ENCODE measurements around the gene TCHP.

The TCHP gene

GRCh38 chr12:109934026-109934425, 34.0 kb downstream of the TCHP start:
- no peak for DNase-seq

- DNase-seq = no peak
Observed at GRCh38 chr12:109937371-109937770, 37.3 kb downstream of the TCHP start.

DNA sequence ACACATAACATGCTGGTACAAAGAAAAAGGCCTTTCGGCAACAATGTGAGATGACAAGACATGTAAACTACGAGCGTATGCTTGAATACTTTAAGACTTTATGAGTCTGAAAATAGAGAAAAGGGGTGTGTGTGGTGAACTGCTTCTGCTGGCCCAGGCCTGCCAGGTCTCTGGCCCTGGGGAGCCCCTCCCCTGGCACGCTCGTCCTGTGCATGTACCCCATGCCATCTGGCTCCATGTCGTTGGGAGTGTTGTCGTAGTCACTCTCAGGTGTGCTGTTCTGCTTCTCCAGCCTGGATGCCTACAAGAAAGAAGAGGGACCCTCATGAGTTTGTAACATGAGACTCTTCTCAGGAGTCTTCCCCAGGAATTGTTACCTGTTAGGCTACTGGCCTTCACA, 38.9 kb downstream of the TCHP start:
- no peak for DNase-seq

DNA sequence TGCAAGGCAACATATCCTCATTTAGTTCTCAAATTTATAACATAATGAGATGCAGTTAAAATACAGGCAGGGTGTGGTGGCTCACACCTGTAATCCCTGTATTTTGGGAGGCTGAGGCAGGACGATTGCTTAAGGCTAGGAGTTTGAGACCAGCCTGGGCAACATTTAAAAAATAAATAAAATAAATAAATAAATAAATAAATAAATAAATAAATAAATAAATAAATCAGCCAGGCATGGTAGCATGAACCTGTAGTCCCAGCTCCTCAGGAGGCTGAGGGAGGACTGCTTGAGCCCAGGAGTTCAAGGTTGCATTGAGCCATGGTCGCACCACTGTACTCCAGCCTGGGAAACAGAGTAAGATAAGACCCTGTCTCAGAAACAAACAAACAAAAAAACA, 39.4 kb downstream of the TCHP start:
- no peak for DNase-seq

DNA sequence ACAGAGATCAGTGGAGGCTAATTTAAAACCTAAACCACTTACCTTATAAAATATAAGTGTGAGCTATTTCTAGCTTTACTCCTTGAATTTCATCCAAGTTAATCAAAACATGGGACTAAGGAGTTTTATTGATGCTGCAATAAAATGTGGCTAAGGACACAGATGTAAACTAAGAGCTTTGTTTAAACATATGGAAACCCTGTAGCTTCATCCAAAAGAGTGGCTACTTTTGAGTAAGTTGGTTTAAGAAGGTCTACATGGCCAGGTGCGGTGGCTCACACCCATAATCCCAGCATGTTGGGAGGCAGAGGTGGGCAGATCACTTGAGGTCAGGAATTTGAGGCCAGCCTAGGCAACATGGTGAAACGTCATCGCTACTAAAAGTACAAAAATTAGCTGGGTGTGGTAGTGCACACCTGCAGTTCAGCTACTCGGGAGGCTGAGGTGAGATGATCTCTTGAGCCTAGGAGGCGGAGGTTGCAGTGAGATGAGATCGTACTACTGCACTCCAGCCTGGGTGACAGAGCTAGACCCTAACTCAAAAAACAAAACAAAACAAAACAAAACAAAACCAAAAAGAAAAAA, 40.4 kb downstream of the TCHP start:
- DNase-seq = no peak

DNA sequence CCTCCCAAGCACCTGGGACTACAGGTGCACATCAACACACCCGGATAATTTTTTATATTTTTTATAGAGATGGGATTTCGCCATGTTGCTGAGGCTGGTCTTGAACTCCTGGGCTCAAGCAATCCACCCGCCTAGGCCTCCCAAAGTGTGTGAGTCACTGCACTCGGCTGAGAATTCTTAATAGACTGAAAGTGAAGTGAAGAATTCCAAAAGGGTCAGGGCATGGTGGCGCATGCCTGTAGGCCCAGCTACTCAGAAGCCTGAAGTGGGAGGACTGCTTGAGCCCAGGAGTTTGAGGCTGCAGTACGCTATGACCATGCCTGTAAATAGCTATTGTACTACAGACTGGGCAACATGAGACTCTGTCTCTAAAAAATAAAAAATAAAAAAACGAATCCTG, 43.7 kb downstream of the TCHP start:
- no peak for DNase-seq

- peak; percentile 44 for DNase-seq
Observed at GRCh38 chr12:109944561-109945359, 44.7 kb downstream of the TCHP start.

DNA sequence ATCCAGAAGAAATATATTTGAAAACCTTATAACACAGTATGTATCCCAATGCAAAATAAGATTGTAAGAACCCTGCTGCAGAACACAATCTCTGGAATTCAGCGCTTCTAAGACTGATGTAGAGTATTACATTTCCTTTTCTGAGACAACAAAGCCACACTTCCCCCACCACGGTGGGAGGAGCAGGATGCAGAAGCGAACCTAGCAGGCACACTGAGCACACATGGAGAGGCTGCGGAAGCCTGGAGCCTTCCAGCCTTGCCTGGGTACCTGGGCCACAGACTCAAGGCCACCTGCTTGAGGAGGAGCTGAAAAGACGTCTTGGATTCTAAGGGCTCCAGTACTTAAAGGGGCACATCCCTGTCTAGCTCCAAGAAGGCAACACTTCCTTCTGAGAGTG, 46.4 kb downstream of the TCHP start:
- DNase-seq = peak; percentile 28

DNA sequence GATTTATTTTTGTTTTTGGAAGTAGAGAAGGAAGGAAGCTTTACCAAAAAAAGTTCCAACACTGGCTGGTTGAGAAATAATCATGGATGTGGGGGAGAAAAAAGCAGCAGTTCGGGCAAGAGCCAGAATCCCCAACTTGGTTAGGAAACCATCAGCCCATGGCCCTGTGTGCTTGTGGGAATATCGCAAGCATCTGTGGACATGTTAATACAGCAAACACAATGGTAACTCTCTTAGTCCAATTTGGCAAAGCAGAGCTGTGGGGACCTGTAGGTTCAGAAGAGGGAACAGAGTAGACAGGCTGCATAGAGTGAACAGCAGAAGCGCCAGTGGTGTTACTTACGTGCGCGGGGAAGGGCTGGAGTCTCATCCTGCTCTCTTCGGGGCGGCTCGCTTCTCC, 46.8 kb downstream of the TCHP start:
- no peak for DNase-seq

- no peak for DNase-seq
Observed at GRCh38 chr12:109947521-109947920, 47.4 kb downstream of the TCHP start.

- DNase-seq = no peak
Observed at GRCh38 chr12:109948368-109948767, 48.3 kb downstream of the TCHP start.

DNA sequence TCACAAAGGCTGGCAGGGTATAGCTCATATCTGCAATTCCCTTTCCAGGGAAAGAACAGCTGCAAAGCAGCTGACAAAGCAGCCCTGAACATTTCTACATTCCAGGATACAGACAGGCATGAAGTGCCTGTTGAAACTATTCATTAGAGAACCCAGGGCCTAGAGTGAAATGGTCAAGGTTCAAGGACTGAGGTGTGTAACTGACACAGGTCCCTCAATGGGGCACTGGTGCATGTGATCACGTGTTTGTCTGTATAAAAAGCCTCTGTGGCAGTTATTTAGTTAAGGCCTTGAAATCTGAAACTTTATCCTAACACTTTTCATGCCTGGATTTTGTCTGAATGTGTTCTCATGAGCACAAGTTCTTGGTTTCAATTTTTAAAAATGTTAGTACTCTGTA, 49.0 kb downstream of the TCHP start:
- DNase-seq = peak; percentile 25

- DNase-seq = no peak
Observed at GRCh38 chr12:109950625-109951024, 50.6 kb downstream of the TCHP start.

DNA sequence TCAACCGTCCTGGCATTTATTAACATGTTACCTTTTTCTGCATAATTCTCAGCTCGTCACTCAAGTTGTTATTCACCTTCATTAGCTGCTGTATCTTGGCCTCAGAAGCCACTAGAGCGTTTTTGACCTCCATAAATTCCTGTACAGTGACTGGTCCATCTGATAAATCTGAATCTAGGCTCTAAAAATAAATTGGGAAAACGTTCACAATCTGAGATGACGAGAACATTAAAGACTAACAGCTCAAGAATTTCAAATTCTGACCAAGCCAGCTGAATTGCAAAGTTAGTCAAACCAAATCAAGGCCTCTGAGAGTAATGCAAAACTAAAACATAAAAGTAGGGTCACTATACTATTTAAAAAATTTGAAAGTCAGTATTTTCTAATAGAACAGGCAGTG, 51.1 kb downstream of the TCHP start:
- no peak for DNase-seq

DNA sequence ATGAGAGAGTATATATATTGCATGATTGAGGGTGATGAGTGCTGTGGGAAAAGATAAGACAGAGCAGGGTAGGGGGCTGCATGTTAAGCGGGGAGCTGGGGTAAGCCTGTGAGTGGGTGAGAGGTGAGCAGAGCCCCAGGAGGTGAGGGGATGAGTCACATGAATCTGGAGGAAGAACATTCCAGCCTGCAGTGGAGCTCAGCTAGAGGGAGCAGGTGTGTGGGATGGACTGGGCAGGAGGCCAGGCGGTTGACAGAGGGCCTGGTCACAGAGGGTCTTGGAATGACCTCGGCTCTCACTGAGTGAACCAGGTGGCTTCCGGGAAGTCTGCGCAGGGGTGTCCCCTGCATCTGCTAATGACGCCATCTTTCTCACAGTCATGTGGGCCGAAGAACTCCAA, 51.7 kb downstream of the TCHP start:
- no peak for DNase-seq

DNA sequence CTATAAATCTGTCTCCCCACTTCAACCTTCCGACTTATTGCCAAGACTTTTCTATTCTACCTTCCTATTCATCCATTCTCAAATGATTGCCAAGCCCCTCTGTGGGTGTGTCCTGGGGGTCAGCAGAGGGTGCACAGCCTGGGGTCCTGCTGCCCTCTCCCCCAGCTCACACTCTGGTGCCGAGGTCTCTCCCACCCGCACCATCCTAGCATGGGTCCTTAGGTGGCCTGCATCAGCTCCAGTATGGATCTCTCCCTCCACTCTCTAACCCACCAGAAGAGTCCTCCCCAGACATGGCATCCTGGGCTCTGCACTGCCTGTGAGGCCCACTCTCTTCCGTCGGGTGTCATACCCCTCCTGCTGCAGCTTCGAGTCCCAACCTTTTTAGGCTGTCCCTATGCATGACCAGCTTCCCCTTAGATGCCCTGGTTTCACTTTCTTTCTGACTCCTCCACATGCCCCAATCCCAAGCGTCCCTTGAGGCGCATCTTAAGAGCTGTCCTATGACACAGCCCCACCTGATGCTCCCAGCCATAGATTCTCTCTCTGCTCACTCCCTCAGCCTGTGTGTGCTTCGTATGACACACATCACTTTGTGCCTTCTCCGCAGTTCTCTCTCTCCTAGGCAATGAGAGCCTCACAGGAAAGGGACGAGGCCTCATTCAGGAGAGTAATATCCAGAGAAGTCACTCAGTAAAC, 52.2 kb downstream of the TCHP start:
- no peak for DNase-seq

GRCh38 chr12:109952873-109953272, 52.8 kb downstream of the TCHP start:
- DNase-seq = no peak

- DNase-seq = no peak
Observed at GRCh38 chr12:109953656-109954055, 53.6 kb downstream of the TCHP start.

DNA sequence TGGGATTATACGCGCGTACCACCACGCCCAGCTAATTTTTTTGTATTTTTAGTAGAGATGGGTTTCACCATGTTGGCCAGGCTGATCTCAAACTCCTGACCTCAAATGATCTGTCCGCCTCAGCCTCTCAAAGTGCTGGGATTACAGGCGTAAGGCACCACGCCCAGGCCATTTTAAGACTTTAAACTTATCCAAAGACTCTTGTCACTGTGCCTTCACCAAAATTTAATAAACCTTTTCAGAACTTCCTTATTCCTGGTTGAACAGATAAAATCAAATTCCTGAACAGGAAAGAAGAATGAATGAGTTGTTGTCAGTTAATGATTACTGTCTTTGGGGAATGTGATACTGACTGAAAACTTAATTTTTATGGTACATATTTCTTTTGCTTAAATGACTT, 58.3 kb downstream of the TCHP start:
- DNase-seq = no peak

DNA sequence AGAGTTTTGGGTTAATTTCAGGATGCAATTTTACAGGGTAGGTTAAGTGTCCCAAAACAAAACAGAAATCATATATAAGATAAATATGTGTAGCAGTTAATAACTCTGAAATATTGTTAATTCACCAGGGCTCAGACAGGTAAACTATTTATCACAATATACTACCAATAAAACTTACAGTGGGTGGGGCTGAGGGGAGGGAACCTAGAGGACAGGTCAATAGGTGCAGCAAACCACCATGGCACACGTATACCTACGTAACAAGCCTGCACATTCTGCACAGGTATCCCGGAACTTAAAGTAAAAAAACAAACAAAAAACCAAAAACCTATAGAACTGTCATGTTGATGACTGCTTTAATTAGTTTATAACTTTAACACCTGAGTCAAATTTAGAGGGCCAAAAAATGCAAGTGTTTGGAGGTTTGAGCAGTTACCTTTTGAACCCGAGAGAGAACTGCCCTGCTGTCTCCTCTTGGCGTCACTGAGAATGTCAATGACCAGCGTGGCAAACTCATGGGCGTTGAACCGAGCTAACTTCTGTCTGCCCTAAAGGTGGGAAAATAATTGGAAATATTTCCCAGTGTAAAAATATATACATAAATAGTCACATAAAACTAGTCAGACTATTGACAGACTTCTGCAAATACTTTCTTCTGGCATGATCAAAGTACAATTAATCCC, 59.5 kb downstream of the TCHP start:
- DNase-seq = no peak

- DNase-seq = no peak
Observed at GRCh38 chr12:109961201-109961600, 61.1 kb downstream of the TCHP start.

GRCh38 chr12:109961612-109962011, 61.5 kb downstream of the TCHP start:
- DNase-seq = no peak

- no peak for DNase-seq
Observed at GRCh38 chr12:109962398-109962797, 62.3 kb downstream of the TCHP start.

All from right kidney (tissue), 1 donor.